ENCODE data around the gene NKAIN2. TPM values are rescaled to one million over a fixed set of nuclear protein-coding genes. Genes with fewer than 3 reads are reported as not detected.

NKAIN2 gene
- total and polyA plus RNA-seq, 2 experiments from 2014 or later: 0.22 TPM; not detected in 1

DNA sequence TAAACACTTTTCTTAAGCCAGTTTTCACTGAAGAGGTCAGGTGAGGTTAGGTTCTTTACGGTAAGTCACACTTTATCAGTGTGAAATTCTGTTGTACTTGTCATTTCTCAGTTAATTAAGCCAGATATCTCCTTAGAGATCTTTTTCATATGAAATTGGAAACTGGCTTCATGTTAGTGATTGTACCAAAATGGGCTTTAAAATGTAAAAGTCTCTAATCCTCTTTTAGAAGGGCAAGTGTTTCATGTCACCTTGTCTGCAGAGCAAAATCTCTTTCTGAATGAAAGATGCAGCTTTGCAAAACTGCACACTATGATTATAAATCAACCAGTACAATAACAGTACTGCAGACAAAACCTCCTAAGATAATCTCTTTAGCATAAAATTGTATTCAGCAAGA lies 949.3 kb downstream of the NKAIN2 start:
- TF ChIP-seq, protein P1, sequence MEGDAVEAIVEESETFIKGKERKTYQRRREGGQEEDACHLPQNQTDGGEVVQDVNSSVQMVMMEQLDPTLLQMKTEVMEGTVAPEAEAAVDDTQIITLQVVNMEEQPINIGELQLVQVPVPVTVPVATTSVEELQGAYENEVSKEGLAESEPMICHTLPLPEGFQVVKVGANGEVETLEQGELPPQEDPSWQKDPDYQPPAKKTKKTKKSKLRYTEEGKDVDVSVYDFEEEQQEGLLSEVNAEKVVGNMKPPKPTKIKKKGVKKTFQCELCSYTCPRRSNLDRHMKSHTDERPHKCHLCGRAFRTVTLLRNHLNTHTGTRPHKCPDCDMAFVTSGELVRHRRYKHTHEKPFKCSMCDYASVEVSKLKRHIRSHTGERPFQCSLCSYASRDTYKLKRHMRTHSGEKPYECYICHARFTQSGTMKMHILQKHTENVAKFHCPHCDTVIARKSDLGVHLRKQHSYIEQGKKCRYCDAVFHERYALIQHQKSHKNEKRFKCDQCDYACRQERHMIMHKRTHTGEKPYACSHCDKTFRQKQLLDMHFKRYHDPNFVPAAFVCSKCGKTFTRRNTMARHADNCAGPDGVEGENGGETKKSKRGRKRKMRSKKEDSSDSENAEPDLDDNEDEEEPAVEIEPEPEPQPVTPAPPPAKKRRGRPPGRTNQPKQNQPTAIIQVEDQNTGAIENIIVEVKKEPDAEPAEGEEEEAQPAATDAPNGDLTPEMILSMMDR (IDR thresholded peaks at IDR 0.05; ENCODE audit: low read depth, low read length): no peak
- Histone ChIP-seq H3K4me1 (ENCODE audit: low read depth) (no peaks in the 10 kb centered on the region), H3K4me3 (no peak overlapping the region), H3K27me3 (no peaks in the 10 kb centered on the region), H3K36me3 (no peaks in the 10 kb centered on the region), H3K9me3 (ENCODE audit: low read depth) (no peaks in the 10 kb centered on the region), H3K27ac (no peak overlapping the region)
- no peak for DNase-seq (ENCODE audit: low read depth in 1 of 2, low spot score in 1 of 2)

DNA sequence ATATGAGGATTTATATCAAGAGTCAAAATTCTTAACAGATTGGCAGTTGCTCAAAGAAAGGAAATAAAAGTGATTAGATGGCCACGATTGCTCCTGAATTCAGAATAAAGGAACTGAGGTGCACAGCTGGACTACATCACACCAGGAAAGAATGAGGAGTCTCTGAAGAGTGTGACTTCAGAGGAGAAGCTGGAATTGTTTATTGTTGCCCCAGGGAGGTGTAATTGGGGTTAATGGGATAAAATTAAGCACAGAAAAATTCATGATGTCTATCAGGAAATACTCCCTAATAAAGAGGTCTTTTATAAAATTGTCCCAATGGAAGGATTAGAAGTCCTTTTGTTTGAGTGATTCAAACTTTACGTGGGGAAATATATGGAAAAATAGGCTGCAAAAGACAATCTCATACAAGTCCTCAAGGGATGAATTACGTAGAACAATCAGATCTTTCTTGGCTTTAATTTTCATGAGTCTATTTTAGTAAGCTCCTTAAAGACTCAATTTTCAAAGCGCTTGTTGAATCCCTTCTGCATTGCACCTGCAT lies 950.0 kb downstream of the NKAIN2 start:
- no peak for DNase-seq (ENCODE audit: low read depth in 1 of 2, low spot score in 1 of 2)
- H3K36me3 ChIP-seq: no peaks in the 10 kb centered on the region
- no peaks in the 10 kb centered on the region for H3K27me3 ChIP-seq
- no peaks in the 10 kb centered on the region for H3K9me3 ChIP-seq (ENCODE audit: low read depth)
- TF ChIP-seq, protein P1 (IDR thresholded peaks at IDR 0.05; ENCODE audit: low read depth, low read length): no peak
- H3K4me3 ChIP-seq: no peak overlapping the region
- H3K4me1 ChIP-seq (ENCODE audit: low read depth): no peaks in the 10 kb centered on the region
- H3K27ac ChIP-seq: no peak overlapping the region

DNA sequence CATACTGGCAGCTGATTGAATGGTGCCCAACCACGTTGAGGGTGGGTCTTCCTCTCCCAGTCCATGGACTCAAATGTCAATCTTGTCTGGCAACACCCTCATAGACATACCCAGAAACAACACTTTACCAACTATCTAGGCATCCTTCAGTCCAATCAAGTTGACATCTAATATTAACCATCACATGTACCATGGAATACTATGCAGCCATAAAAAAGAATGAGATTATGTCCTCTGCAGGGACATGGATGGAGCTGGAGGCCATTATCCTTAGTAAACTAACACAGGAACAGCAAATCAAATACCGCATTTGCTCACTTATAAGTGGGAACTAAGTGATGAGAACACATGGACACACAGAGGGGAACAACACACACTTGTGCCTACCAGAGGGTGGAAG lies 951.7 kb downstream of the NKAIN2 start:
- Histone ChIP-seq H3K4me1 (ENCODE audit: low read depth) (no peaks in the 10 kb centered on the region), H3K27me3 (no peaks in the 10 kb centered on the region), H3K36me3 (no peaks in the 10 kb centered on the region), H3K9me3 (ENCODE audit: low read depth) (no peaks in the 10 kb centered on the region), H3K27ac (no peak overlapping the region), H3K4me3 (no peak overlapping the region)
- TF ChIP-seq, protein P1 (IDR thresholded peaks at IDR 0.05; ENCODE audit: low read depth, low read length): no peak
- DNase-seq (ENCODE audit: low read depth in 1 of 2, low spot score in 1 of 2): no peak

DNA sequence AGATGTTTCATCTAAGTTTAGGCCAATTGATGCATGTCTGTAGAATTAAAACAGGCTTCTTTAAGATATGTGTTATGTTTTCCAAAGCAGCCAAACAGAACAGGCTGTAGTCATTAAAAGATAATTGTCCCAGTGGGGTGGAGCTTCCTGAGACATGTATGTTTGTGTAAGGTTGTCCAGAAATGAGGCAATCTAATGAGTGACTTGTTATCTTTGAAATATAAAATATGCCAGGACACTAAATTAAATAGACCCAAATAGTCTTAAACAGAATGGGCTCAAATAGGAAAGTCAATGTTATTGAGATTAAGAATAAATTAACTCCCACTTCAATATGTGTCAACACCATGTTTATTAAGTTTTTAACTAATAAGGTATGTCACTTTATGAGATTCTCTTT lies 953.9 kb downstream of the NKAIN2 start:
- Histone ChIP-seq H3K4me3 (no peak overlapping the region), H3K36me3 (no peaks in the 10 kb centered on the region), H3K27me3 (no peaks in the 10 kb centered on the region), H3K9me3 (ENCODE audit: low read depth) (no peaks in the 10 kb centered on the region), H3K4me1 (ENCODE audit: low read depth) (no peaks in the 10 kb centered on the region), H3K27ac (no peak overlapping the region)
- DNase-seq (ENCODE audit: low read depth in 1 of 2, low spot score in 1 of 2): no peak
- TF ChIP-seq, protein P1 (IDR thresholded peaks at IDR 0.05; ENCODE audit: low read depth, low read length): no peak

DNA sequence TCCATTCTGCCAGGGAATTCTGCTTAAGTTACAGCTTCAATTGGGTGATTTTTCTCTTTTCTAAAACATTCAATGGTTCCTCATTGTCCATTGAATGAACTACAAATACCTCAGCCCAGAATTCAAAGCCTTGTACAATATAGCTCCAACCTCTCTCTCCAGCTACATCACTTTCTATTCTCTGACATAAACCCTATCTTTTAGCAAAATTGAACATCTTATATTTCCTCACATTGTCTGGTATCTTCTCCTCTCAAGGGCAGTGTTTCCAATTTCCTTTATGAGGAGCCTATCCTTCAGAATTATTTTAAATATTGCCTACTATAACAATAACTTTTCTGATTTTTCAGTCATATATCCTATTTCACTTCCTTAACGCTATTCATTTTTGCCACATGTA lies 955.0 kb downstream of the NKAIN2 start:
- Histone ChIP-seq H3K36me3 (no peaks in the 10 kb centered on the region), H3K4me3 (no peak overlapping the region), H3K4me1 (ENCODE audit: low read depth) (no peaks in the 10 kb centered on the region), H3K27ac (no peak overlapping the region), H3K9me3 (ENCODE audit: low read depth) (no peaks in the 10 kb centered on the region), H3K27me3 (no peaks in the 10 kb centered on the region)
- DNase-seq (ENCODE audit: low read depth in 1 of 2, low spot score in 1 of 2): no peak
- TF ChIP-seq, protein P1 (IDR thresholded peaks at IDR 0.05; ENCODE audit: low read depth, low read length): no peak

All from cardiac muscle cell (in vitro differentiated cells and primary cell).